GM23248 (cell line): ENCODE data around the gene PHLDA3. TPM values are rescaled to one million over a fixed set of nuclear protein-coding genes. Genes with fewer than 3 reads are reported as not detected.

Source experiments
- DNase-seq: peaks from one replicate; pipeline ENCODE4 v3.0.0-alpha.2; 2015
- H2AFZ ChIP-seq: fragments of 200-600 bp; sonication (generic); 2 replicates; pipeline ENCODE4 v1.6.1; 2016; ENCODE audit warnings: antibody characterized with exemption
- H3F3A ChIP-seq: fragments of 200-600 bp; sonication (generic); 2 replicates; pipeline ENCODE4 v1.6.1; 2016; ENCODE audit warnings: mild to moderate bottlenecking, antibody characterized with exemption, mixed run types; ENCODE audit not compliant: insufficient read depth
- H3K27ac ChIP-seq: fragments of 200-600 bp; sonication (generic); 2 replicates; pipeline ENCODE4 v1.5.1; 2016; ENCODE audit warnings: mild to moderate bottlenecking
- H3K27me3 ChIP-seq: fragments of 200-600 bp; sonication (generic); replicated peaks from 2 replicates; pipeline ENCODE4 v1.6.1; 2016; ENCODE audit warnings: mild to moderate bottlenecking; ENCODE audit not compliant: insufficient read depth
- H3K36me3 ChIP-seq: fragments of 200-600 bp; sonication (generic); 2 replicates; pipeline ENCODE4 v1.6.1; 2016; ENCODE audit warnings: low read depth, mild to moderate bottlenecking
- H3K4me1 ChIP-seq: fragments of 200-600 bp; sonication (generic); 2 replicates; pipeline ENCODE4 v1.6.1; 2016; ENCODE audit warnings: mild to moderate bottlenecking; ENCODE audit not compliant: insufficient read depth
- H3K4me2 ChIP-seq: fragments of 200-600 bp; sonication (generic); one replicate; pipeline ENCODE4 v1.6.1; 2016; ENCODE audit warnings: mild to moderate bottlenecking; ENCODE audit not compliant: unreplicated experiment
- H3K4me3 ChIP-seq: fragments of 200-600 bp; sonication (generic); 2 replicates; pipeline ENCODE4 v1.5.1; 2016; ENCODE audit warnings: mild to moderate bottlenecking
- H3K79me2 ChIP-seq: fragments of 200-600 bp; sonication (generic); 2 replicates; pipeline ENCODE4 v1.6.1; 2016; ENCODE audit warnings: mild to moderate bottlenecking; ENCODE audit not compliant: insufficient read depth
- H3K9ac ChIP-seq: fragments of 200-600 bp; sonication (generic); 2 replicates; pipeline ENCODE4 v1.6.1; 2016; ENCODE audit warnings: mild to moderate bottlenecking
- H3K9me2 ChIP-seq: fragments of 200-600 bp; sonication (generic); 2 replicates; pipeline ENCODE4 v1.6.1; 2016; ENCODE audit warnings: mixed run types, mild to moderate bottlenecking, moderate library complexity; ENCODE audit not compliant: insufficient read depth
- H3K9me3 ChIP-seq: fragments of 200-600 bp; sonication (generic); one replicate; pipeline ENCODE4 v1.6.1; 2017; ENCODE audit warnings: low read depth
- H4K20me1 ChIP-seq: fragments of 200-600 bp; sonication (generic); 2 replicates; pipeline ENCODE4 v1.6.0; 2016; ENCODE audit not compliant: insufficient read depth
- EZH2 ChIP-seq: fragments of 200-600 bp; sonication (generic); IDR thresholded peaks from 2 replicates; pipeline ENCODE4 v1.6.1; 2018; ENCODE audit warnings: antibody characterized with exemption, mild to moderate bottlenecking; ENCODE audit not compliant: insufficient read depth, poor library complexity, severe bottlenecking
- EZH2phosphoT487 ChIP-seq: fragments of 200-600 bp; sonication (generic); IDR thresholded peaks from 2 replicates; pipeline ENCODE4 v1.6.1; 2018; ENCODE audit warnings: antibody characterized with exemption, moderate library complexity, mild to moderate bottlenecking, low read depth; ENCODE audit not compliant: insufficient read depth
- whole genome bisulfite sequencing, 2 experiments: methylation state at CpG; one replicate each; pipeline ENCODE4 v1.1.6; 2015 to 2017; ENCODE audit warnings: low lambda C conversion rate in 2 of 2, low coverage in 1 of 2; ENCODE audit errors: missing lambda C conversion rate in 2 of 2; 5-methylcytosine and 5-hydroxymethylcytosine counted together
- in situ Hi-C: fragments of 300-500 bp; cut with MboI; formaldehyde crosslinking; loops from 2 replicates; pipeline ENCODE4 v1.15.0; 2020
- polyA plus RNA-seq: library from polyadenylated mRNA; unstranded; fragments of >200 nt; fragmentation: Nextera tagmentation; extraction: Ambion mirVana; gene quantifications from 2 replicates; pipeline ENCODE4 v1.2.1, GENCODE V29; 2016
- total RNA-seq: library from RNA; depleted of rRNA; stranded (reverse); fragments of >200 nt; shearing (Covaris generic); gene quantifications from 2 replicates; pipeline ENCODE4 v1.2.3, GENCODE V29; 2014; rRNA removed

Gene PHLDA3
- total and polyA plus RNA-seq, 2 experiments from 2014 or later = 112 to 162 TPM

GRCh38 chr1:201419746-201420607, 49.0 kb downstream of the PHLDA3 start:
- in situ Hi-C loops = no loop called here
- H3K4me3 ChIP-seq = no peak overlapping the region
- H4K20me1 ChIP-seq = no peaks in the 10 kb centered on the region
- WGBS, 2 experiments = 50 to 51% methylated on average over 12 of the region's 12 CpGs
- H3K9ac ChIP-seq = no peak overlapping the region
- no peaks in the 10 kb centered on the region for H3F3A ChIP-seq
- no peaks in the 10 kb centered on the region for H3K79me2 ChIP-seq
- no peak overlapping the region for H3K4me2 ChIP-seq
- H2AFZ ChIP-seq = no peak overlapping the region
- H3K27ac ChIP-seq = no peak overlapping the region
- no peaks in the 10 kb centered on the region for H3K9me2 ChIP-seq
- no peaks in the 10 kb centered on the region for H3K9me3 ChIP-seq
- H3K36me3 ChIP-seq = no peaks in the 10 kb centered on the region
- no peak for DNase-seq
- H3K4me1 ChIP-seq = no peaks in the 10 kb centered on the region
- H3K27me3 ChIP-seq = peaks cover 21% of the 10 kb centered on the region
- TF ChIP-seq EZH2phosphoT487 (no peak), EZH2 (no peak)

- DNase-seq = no peak
- 59 to 62% methylated on average over 4 of the region's 4 CpGs for WGBS, 2 experiments
- TF ChIP-seq EZH2 = no peak
- no peak for TF ChIP-seq EZH2phosphoT487
- H3K27ac ChIP-seq = no peak overlapping the region
- H3K4me3 ChIP-seq = no peak overlapping the region
- in situ Hi-C loops = no loop called here
- H3K4me1 ChIP-seq = no peaks in the 10 kb centered on the region
- no peaks in the 10 kb centered on the region for H3F3A ChIP-seq
- no peaks in the 10 kb centered on the region for H4K20me1 ChIP-seq
- H2AFZ ChIP-seq = no peak overlapping the region
- H3K36me3 ChIP-seq = no peaks in the 10 kb centered on the region
- H3K9me3 ChIP-seq = no peaks in the 10 kb centered on the region
- peaks cover 23% of the 10 kb centered on the region for H3K27me3 ChIP-seq
- H3K9me2 ChIP-seq = no peaks in the 10 kb centered on the region
- no peak overlapping the region for H3K9ac ChIP-seq
- H3K79me2 ChIP-seq = no peaks in the 10 kb centered on the region
- H3K4me2 ChIP-seq = no peak overlapping the region
Measured at GRCh38 chr1:201419256-201419655, 49.7 kb downstream of the PHLDA3 start.

GRCh38 chr1:201418461-201418860, 50.5 kb downstream of the PHLDA3 start:
- DNase-seq = no peak
- Histone ChIP-seq H3K9ac (no peak overlapping the region), H3K79me2 (no peaks in the 10 kb centered on the region), H3K9me2 (no peaks in the 10 kb centered on the region), H3F3A (no peaks in the 10 kb centered on the region), H3K27me3 (peaks cover 25% of the 10 kb centered on the region), H3K36me3 (no peaks in the 10 kb centered on the region), H2AFZ (no peak overlapping the region), H3K4me3 (no peak overlapping the region), H3K27ac (no peak overlapping the region), H3K4me2 (no peak overlapping the region), H3K4me1 (no peaks in the 10 kb centered on the region), H4K20me1 (no peaks in the 10 kb centered on the region), H3K9me3 (no peaks in the 10 kb centered on the region)
- 57 to 63% methylated on average over 3 of the region's 3 CpGs for WGBS, 2 experiments
- no peak for TF ChIP-seq EZH2phosphoT487
- TF ChIP-seq EZH2 = no peak
- in situ Hi-C loops = no loop called here

Other genes starting within 250 kb of the PHLDA3 start
- gene PKP1, start 185.7 kb downstream of the PHLDA3 start, total RNA-seq = 0.13 and 0.43 TPM in 2 replicates
- 0.06 and 0.15 TPM in 2 replicates for gene PKP1, start 185.7 kb downstream of the PHLDA3 start, polyA plus RNA-seq
- gene TNNT2, start 91.5 kb downstream of the PHLDA3 start, total RNA-seq = not detected in 2 replicates
- 1.7 TPM in 1 of 2 replicates, not detected in the other for gene TNNT2, start 91.5 kb downstream of the PHLDA3 start, polyA plus RNA-seq
- gene LAD1, start 69.9 kb downstream of the PHLDA3 start, total RNA-seq = not detected in 2 replicates
- gene LAD1, start 69.9 kb downstream of the PHLDA3 start, polyA plus RNA-seq = not detected in 2 replicates
- gene TNNI1, start 47.5 kb downstream of the PHLDA3 start, total RNA-seq = not detected in 2 replicates
- 0.20 and 2.0 TPM in 2 replicates for gene TNNI1, start 47.5 kb downstream of the PHLDA3 start, polyA plus RNA-seq
- 1,160 and 1,256 TPM in 2 replicates for gene CSRP1, start 37.9 kb upstream of the PHLDA3 start, total RNA-seq
- gene CSRP1, start 37.9 kb upstream of the PHLDA3 start, polyA plus RNA-seq = 510 and 529 TPM in 2 replicates
- gene NAV1, start 69.9 kb upstream of the PHLDA3 start, total RNA-seq = 79.0 and 81.8 TPM in 2 replicates
- 74.7 and 75.6 TPM in 2 replicates for gene NAV1, start 69.9 kb upstream of the PHLDA3 start, polyA plus RNA-seq